Smooth muscle cell (in vitro differentiated cells): Measurements from ENCODE around the gene UHRF1. TPM values are rescaled to one million over a fixed set of nuclear protein-coding genes. Genes with fewer than 3 reads are reported as not detected.

Source experiments
- DNase-seq: peaks from one replicate; lab custom pipeline; 2025; ENCODE audit not compliant: unreplicated experiment; lab: John Stamatoyannopoulos, UW
- H2AFZ ChIP-seq: fragments of 200-600 bp; sonication (generic); 2 replicates; pipeline ENCODE4 v1.6.0; 2016; ENCODE audit warnings: antibody characterized with exemption, low read depth, mild to moderate bottlenecking
- H3F3A ChIP-seq: fragments of 200-600 bp; sonication (generic); 2 replicates; pipeline ENCODE4 v1.6.0; 2017; ENCODE audit warnings: antibody characterized with exemption, low read depth
- H3K27ac ChIP-seq: fragments of 200-600 bp; sonication (generic); 2 replicates; pipeline ENCODE4 v1.5.1; 2016; ENCODE audit warnings: low read depth, mild to moderate bottlenecking
- H3K27me3 ChIP-seq: fragments of 200-600 bp; sonication (generic); 2 replicates; pipeline ENCODE4 v1.6.1; 2016; ENCODE audit warnings: low read depth, mild to moderate bottlenecking
- H3K36me3 ChIP-seq: fragments of 200-600 bp; sonication (generic); 2 replicates; pipeline ENCODE4 v1.5.1; 2016; ENCODE audit warnings: low read depth
- H3K4me1 ChIP-seq: fragments of 200-600 bp; sonication (generic); 2 replicates; pipeline ENCODE4 v1.5.1; 2016; ENCODE audit warnings: low read depth
- H3K4me2 ChIP-seq: fragments of 200-600 bp; sonication (generic); 2 replicates; pipeline ENCODE4 v1.6.0; 2016; ENCODE audit warnings: mild to moderate bottlenecking
- H3K4me3 ChIP-seq: fragments of 200-600 bp; sonication (generic); 2 replicates; pipeline ENCODE4 v1.5.1; 2016; ENCODE audit warnings: mild to moderate bottlenecking
- H3K79me2 ChIP-seq: fragments of 200-600 bp; sonication (generic); 2 replicates; pipeline ENCODE4 v1.6.0; 2016; ENCODE audit warnings: low read depth, mild to moderate bottlenecking
- H3K9ac ChIP-seq: fragments of 200-600 bp; sonication (generic); 2 replicates; pipeline ENCODE4 v1.6.0; 2016; ENCODE audit warnings: low read depth
- H3K9me3 ChIP-seq: fragments of 200-600 bp; sonication (generic); replicated peaks from 2 replicates; pipeline ENCODE4 v1.5.1; 2016; ENCODE audit warnings: low read depth
- H4K20me1 ChIP-seq: fragments of 200-600 bp; sonication (generic); 2 replicates; pipeline ENCODE4 v1.6.0; 2016; ENCODE audit warnings: low read depth
- WGBS: methylation state at CpG from one replicate; pipeline ENCODE4 v1.1.7; 2016; ENCODE audit warnings: low lambda C conversion rate; 5-methylcytosine and 5-hydroxymethylcytosine counted together
- polyA plus RNA-seq: library from polyadenylated mRNA; unstranded; fragments of >200 nt; fragmentation: Nextera tagmentation; extraction: Ambion mirVana; gene quantifications from 2 replicates; pipeline ENCODE4 v1.2.1, GENCODE V29; 2016
- total RNA-seq: library from RNA; depleted of rRNA; stranded (reverse); fragments of >200 nt; gene quantifications from 2 replicates; pipeline ENCODE4 v1.2.3, GENCODE V29; 2014
- TF ChIP-seq, protein P1 (sequence below): fragments of 200-600 bp; sonication (generic); IDR thresholded peaks from 2 replicates; pipeline ENCODE4 v1.5.1; 2017; ENCODE audit warnings: borderline replicate concordance, mild to moderate bottlenecking, antibody characterized with exemption; ENCODE audit not compliant: insufficient read depth, poor library complexity, severe bottlenecking

Gene UHRF1
- total and polyA plus RNA-seq, 2 experiments from 2014 or later, result 11.3 to 27.2 TPM

DNA sequence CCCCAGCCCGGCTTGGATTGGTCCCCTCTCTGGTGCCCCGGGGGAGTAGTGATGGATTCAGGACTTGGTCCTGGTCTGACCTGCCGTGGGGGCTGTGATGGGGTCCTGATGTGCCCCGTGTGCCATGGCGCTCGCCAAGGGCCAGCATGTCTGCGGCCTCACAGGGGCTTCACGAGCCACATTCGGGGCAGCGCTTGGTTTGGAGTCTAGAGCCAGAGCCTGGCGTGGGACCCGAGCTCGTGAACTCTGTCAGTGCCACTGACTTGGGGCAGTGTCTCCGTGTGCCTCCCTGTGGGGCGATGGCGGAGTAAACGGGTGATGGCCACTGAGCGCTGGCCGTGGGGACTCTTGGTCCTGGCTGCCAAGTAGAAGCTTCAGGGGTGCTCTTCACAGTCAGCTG lies 76.8 kb downstream of the UHRF1 start:
- Histone ChIP-seq H3K9ac (no peak overlapping the region), H4K20me1 (peaks cover 100% of the 10 kb centered on the region)

DNA sequence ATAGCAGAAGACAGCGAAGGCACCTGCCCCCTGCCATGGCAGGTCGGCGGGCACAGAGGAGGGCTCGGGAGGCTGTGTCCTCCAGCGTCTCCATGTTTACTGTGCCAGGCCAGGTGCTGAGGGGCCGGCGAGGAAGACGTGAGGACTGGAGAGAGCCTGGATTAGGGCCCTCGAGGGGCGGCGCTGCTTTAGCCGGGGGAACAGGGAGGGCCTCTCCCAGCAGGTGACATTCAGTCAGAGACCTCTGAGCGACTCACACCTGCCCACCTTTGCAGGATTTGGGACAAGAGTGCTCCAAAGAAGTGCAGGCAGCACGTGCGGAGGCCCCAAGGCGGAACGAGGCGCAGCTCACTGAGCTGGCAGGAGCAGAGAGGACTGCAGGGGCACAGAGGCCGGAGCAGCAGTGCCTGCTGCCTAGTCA lies 77.2 kb downstream of the UHRF1 start:
- no peak overlapping the region for H3K9ac ChIP-seq
- WGBS, result 83% methylated on average over 16 of the region's 19 CpGs
- peaks cover 100% of the 10 kb centered on the region for H4K20me1 ChIP-seq

More for the DNA sequence above, 76.8 kb downstream of the UHRF1 start:
- Histone ChIP-seq H3F3A (peaks cover 26% of the 10 kb centered on the region), H3K79me2 (peaks cover 85% of the 10 kb centered on the region), H3K4me2 (peak overlapping the region; percentile 68), H2AFZ (no peak overlapping the region), H3K4me1 (peaks cover 31% of the 10 kb centered on the region), H3K36me3 (no peaks in the 10 kb centered on the region), H3K9me3 (no peaks in the 10 kb centered on the region), H3K27ac (peak overlapping the region; percentile 83), H3K27me3 (no peaks in the 10 kb centered on the region), H3K4me3 (no peak overlapping the region)
- 95% methylated on average over 19 of the region's 19 CpGs for WGBS
- no peak for DNase-seq
- TF ChIP-seq, protein P1, sequence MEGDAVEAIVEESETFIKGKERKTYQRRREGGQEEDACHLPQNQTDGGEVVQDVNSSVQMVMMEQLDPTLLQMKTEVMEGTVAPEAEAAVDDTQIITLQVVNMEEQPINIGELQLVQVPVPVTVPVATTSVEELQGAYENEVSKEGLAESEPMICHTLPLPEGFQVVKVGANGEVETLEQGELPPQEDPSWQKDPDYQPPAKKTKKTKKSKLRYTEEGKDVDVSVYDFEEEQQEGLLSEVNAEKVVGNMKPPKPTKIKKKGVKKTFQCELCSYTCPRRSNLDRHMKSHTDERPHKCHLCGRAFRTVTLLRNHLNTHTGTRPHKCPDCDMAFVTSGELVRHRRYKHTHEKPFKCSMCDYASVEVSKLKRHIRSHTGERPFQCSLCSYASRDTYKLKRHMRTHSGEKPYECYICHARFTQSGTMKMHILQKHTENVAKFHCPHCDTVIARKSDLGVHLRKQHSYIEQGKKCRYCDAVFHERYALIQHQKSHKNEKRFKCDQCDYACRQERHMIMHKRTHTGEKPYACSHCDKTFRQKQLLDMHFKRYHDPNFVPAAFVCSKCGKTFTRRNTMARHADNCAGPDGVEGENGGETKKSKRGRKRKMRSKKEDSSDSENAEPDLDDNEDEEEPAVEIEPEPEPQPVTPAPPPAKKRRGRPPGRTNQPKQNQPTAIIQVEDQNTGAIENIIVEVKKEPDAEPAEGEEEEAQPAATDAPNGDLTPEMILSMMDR, result no peak

DNA sequence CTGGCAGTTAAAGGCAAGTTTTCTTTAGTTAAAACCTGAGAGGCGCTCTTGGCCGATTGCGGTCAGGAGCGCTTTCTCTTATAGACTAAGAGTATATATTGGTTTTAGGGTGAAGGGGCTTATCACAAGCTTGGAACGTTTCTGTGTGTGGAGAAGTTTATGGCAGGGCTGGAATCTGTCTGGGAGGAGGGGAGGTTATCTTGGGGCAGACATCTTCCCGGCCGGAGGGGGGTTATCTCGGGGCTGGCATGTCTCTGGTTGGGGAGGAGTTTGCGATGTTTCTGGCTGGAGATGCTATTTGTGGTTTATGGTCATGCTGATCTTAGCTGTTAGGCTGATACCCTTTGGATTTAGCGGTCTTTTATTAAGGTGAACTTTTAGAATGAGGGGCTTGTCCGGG lies 78.0 kb downstream of the UHRF1 start:
- Histone ChIP-seq H2AFZ (no peak overlapping the region), H3K27me3 (no peaks in the 10 kb centered on the region), H3K27ac (peak overlapping the region; percentile 83), H3K9ac (no peak overlapping the region), H3K36me3 (no peaks in the 10 kb centered on the region), H3K4me1 (peaks cover 31% of the 10 kb centered on the region), H3K9me3 (no peaks in the 10 kb centered on the region), H3K4me3 (no peak overlapping the region), H3K79me2 (peaks cover 85% of the 10 kb centered on the region), H3F3A (peaks cover 31% of the 10 kb centered on the region), H4K20me1 (peaks cover 100% of the 10 kb centered on the region), H3K4me2 (peak overlapping the region; percentile 68)
- DNase-seq, result no peak
- WGBS, result 2% methylated on average over 11 of the region's 11 CpGs
- TF ChIP-seq, protein P1, result no peak

More for the DNA sequence above, 77.2 kb downstream of the UHRF1 start:
- TF ChIP-seq, protein P1, result no peak
- Histone ChIP-seq H3K36me3 (no peaks in the 10 kb centered on the region), H3K4me2 (peak overlapping the region; percentile 68), H3K4me1 (peaks cover 31% of the 10 kb centered on the region), H2AFZ (no peak overlapping the region), H3K79me2 (peaks cover 85% of the 10 kb centered on the region), H3K4me3 (no peak overlapping the region), H3K27ac (peak overlapping the region; percentile 83), H3K9me3 (no peaks in the 10 kb centered on the region), H3K27me3 (no peaks in the 10 kb centered on the region), H3F3A (peaks cover 29% of the 10 kb centered on the region)
- no peak for DNase-seq

DNA sequence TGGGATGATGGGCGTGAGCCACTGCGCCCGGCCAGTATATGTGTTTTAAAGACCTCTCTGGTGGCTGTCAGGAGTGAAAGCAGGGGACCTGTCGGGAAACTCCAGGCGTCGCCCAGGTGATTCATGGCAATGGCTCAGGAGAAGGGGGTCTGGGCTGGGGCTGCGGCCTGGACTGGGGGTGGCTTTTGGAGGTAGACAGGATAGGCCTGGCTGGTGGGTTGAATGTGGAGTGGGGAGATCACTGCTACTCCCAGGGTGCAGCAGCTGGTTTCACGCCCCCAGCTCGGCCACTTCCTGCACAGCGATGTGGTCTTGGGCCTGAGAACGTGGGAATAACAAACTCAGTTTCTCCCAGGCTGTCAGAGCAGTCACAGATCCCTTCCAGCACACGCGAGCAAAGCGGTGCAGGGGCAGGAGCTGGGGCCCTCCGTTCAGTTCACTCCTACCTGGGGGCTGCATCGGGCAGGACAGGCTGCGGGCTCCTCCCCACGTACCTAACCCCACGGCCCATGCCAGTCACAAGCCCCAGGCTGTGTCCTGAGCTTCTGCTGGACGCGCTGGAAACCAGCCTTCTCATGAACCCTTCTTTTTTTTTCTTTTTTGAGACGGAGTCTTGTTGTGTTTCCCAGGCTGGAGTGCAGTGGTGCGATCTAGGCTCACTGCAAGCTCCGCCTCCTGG lies 78.5 kb downstream of the UHRF1 start:
- peaks cover 100% of the 10 kb centered on the region for H4K20me1 ChIP-seq
- no peak overlapping the region for H2AFZ ChIP-seq
- WGBS, result 25% methylated on average over 23 of the region's 24 CpGs
- no peak for DNase-seq
- H3K36me3 ChIP-seq, result no peaks in the 10 kb centered on the region
- H3K27ac ChIP-seq, result peak overlapping the region; percentile 83
- TF ChIP-seq, protein P1, result no peak
- H3K27me3 ChIP-seq, result no peaks in the 10 kb centered on the region
- peaks cover 85% of the 10 kb centered on the region for H3K79me2 ChIP-seq
- no peak overlapping the region for H3K4me3 ChIP-seq
- H3K9ac ChIP-seq, result peak overlapping the region; percentile 71
- H3K4me1 ChIP-seq, result peaks cover 31% of the 10 kb centered on the region
- H3K4me2 ChIP-seq, result peak overlapping the region; percentile 68
- H3K9me3 ChIP-seq, result no peaks in the 10 kb centered on the region
- H3F3A ChIP-seq, result peaks cover 31% of the 10 kb centered on the region
